WTC11 (cell line): Measurements from ENCODE around the gene LEMD3. TPM values are rescaled to one million over a fixed set of nuclear protein-coding genes. Genes with fewer than 3 reads are reported as not detected.

Experiments
- ATAC-seq: fragments of 200-7000 bp; cut with Tn5 transposase; 2 replicates; pipeline ENCODE4 v1.10.0; 2021; ENCODE audit warnings: mild to moderate bottlenecking, moderate library complexity
- CTCF ChIA-PET: fragments of 300-600 bp; sonication (Branson Sonifier 250); formaldehyde crosslinking; loops from one replicate; lab custom pipeline; 2021; ENCODE audit warnings: antibody characterized with exemption; lab: Charles Lee
- POLR2A ChIA-PET: fragments of 350-600 bp; sonication (Branson Sonifier 250); formaldehyde crosslinking; loops from one replicate; lab custom pipeline; 2021; ENCODE audit warnings: antibody characterized with exemption; lab: Charles Lee
- DNase-seq: peaks from one replicate; pipeline ENCODE4 v3.0.0; 2021; ENCODE audit warnings: low spot score
- H3K27ac Mint-ChIP-seq: 2 replicates; pipeline ENCODE4 v1.8.0; 2021; ENCODE audit warnings: mixed read lengths
- H3K27me3 Mint-ChIP-seq: 2 replicates; pipeline ENCODE4 v1.8.0; 2021; ENCODE audit warnings: low read depth, mild to moderate bottlenecking, moderate library complexity, mixed read lengths
- H3K36me3 Mint-ChIP-seq: 2 replicates; pipeline ENCODE4 v1.8.0; 2021; ENCODE audit warnings: mixed read lengths
- H3K4me1 Mint-ChIP-seq: 2 replicates; pipeline ENCODE4 v1.8.0; 2022; ENCODE audit warnings: mixed read lengths
- H3K4me3 Mint-ChIP-seq: 2 replicates; pipeline ENCODE4 v1.8.0; 2021; ENCODE audit warnings: mild to moderate bottlenecking, moderate library complexity, mixed read lengths
- H3K9me3 Mint-ChIP-seq: 2 replicates; pipeline ENCODE4 v1.8.0; 2021; ENCODE audit warnings: mixed read lengths
- E2F4 ChIP-seq: sonication (generic); formaldehyde crosslinking; IDR thresholded peaks from 2 replicates; pipeline ENCODE4 v1.8.1; 2022; ENCODE audit warnings: low read depth, mild to moderate bottlenecking, moderate library complexity, missing genetic modification reagents, borderline replicate concordance
- ETV6 ChIP-seq: sonication (generic); formaldehyde crosslinking; IDR thresholded peaks from 2 replicates; pipeline ENCODE4 v1.8.1; 2022; ENCODE audit warnings: mild to moderate bottlenecking, missing genetic modification reagents
- GRHL2 ChIP-seq: fragments of 250-450 bp; sonication (Bioruptor Pico); IDR thresholded peaks from 2 replicates; pipeline ENCODE4 v1.8.0; 2022; ENCODE audit warnings: mild to moderate bottlenecking, moderate library complexity; ENCODE audit not compliant: insufficient replicate concordance, severe bottlenecking
- IRF1 ChIP-seq: sonication (generic); formaldehyde crosslinking; IDR thresholded peaks from 2 replicates; pipeline ENCODE4 v1.8.0; 2023; ENCODE audit warnings: missing genetic modification reagents
- MYBL2 ChIP-seq: sonication (generic); formaldehyde crosslinking; IDR thresholded peaks from 2 replicates; pipeline ENCODE4 v1.8.1; 2023; ENCODE audit warnings: mild to moderate bottlenecking, moderate library complexity, missing genetic modification reagents
- SP1 ChIP-seq: sonication (generic); formaldehyde crosslinking; conservative IDR thresholded peaks from 2 replicates; pipeline ENCODE4 v1.8.1; 2022; ENCODE audit warnings: missing genetic modification reagents
- STAT6 ChIP-seq: sonication (generic); formaldehyde crosslinking; conservative IDR thresholded peaks from 2 replicates; pipeline ENCODE4 v1.8.1; 2023; ENCODE audit warnings: mild to moderate bottlenecking, low read depth, missing genetic modification reagents, moderate library complexity
- TP53 ChIP-seq: sonication (generic); formaldehyde crosslinking; IDR thresholded peaks from 2 replicates; pipeline ENCODE4 v1.8.1; 2023; ENCODE audit warnings: mild to moderate bottlenecking, missing genetic modification reagents
- ZNF281 ChIP-seq: sonication (generic); formaldehyde crosslinking; IDR thresholded peaks from 2 replicates; pipeline ENCODE4 v1.8.0; 2023; ENCODE audit warnings: mild to moderate bottlenecking, missing genetic modification reagents
- ZNF512 ChIP-seq: sonication (generic); formaldehyde crosslinking; IDR thresholded peaks from 2 replicates; pipeline ENCODE4 v1.8.1; 2022; ENCODE audit warnings: missing genetic modification reagents, borderline replicate concordance
- total RNA-seq: library from RNA; stranded (reverse); gene quantifications from 3 replicates; pipeline ENCODE4 v1.2.3, GENCODE V29; 2021
- TF ChIP-seq, protein P1 (sequence below): sonication (generic); formaldehyde crosslinking; IDR thresholded peaks from 2 replicates; pipeline ENCODE4 v1.8.1; 2022; ENCODE audit warnings: low read depth, missing genetic modification reagents, borderline replicate concordance
- TF ChIP-seq, protein P2 (sequence below): sonication (generic); formaldehyde crosslinking; IDR thresholded peaks from 2 replicates; pipeline ENCODE4 v1.8.1; 2022; ENCODE audit warnings: mild to moderate bottlenecking, missing genetic modification reagents, moderate library complexity, borderline replicate concordance

Gene LEMD3
- total RNA-seq, 1 experiment from 2014 or later: 31.3 TPM

- no peak for TF ChIP-seq STAT6 (CRISPR knock-in tag)
- TF ChIP-seq E2F4: no peak
- TF ChIP-seq ETV6: no peak
- TF ChIP-seq GRHL2 (CRISPR knock-in tag): no peak
- TF ChIP-seq TP53 (CRISPR knock-in tag): no peak
- TF ChIP-seq IRF1 (CRISPR knock-in tag): no peak
- TF ChIP-seq SP1: no peak
Observed at GRCh38 chr12:65155784-65156183, 13.6 kb upstream of the LEMD3 start (continued).

DNA sequence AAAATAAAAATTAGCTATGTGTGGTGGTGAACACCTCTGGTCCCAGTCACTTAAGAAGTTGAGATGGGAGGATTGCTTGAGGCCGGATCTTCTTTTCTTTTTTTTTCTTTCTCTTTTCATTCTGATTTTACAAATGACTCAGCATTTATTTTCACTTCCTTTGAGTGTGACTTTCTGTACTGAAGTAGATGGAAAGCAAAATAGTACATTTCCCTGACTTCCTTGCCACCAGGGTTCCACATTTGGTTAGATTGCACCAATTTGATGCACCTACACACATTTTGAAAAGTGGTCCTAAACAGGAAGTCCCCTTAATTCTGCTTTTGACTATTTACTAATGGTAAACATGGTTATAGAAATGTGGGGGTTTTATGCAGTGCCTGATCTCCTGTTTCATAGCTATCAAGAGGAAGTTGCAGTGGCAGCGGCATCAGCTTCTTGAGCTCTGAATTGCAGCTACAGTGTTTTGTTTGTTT lies 13.0 kb upstream of the LEMD3 start:
- H3K9me3 Mint-ChIP-seq: no peaks in the 10 kb centered on the region
- no peak for ATAC-seq
- no peaks in the 10 kb centered on the region for H3K36me3 Mint-ChIP-seq
- no peak overlapping the region for H3K27ac Mint-ChIP-seq
- POLR2A ChIA-PET: no interaction called here
- DNase-seq: no peak
- TF ChIP-seq, protein P1, sequence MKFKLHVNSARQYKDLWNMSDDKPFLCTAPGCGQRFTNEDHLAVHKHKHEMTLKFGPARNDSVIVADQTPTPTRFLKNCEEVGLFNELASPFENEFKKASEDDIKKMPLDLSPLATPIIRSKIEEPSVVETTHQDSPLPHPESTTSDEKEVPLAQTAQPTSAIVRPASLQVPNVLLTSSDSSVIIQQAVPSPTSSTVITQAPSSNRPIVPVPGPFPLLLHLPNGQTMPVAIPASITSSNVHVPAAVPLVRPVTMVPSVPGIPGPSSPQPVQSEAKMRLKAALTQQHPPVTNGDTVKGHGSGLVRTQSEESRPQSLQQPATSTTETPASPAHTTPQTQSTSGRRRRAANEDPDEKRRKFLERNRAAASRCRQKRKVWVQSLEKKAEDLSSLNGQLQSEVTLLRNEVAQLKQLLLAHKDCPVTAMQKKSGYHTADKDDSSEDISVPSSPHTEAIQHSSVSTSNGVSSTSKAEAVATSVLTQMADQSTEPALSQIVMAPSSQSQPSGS: no peak
- TF ChIP-seq, protein P2, sequence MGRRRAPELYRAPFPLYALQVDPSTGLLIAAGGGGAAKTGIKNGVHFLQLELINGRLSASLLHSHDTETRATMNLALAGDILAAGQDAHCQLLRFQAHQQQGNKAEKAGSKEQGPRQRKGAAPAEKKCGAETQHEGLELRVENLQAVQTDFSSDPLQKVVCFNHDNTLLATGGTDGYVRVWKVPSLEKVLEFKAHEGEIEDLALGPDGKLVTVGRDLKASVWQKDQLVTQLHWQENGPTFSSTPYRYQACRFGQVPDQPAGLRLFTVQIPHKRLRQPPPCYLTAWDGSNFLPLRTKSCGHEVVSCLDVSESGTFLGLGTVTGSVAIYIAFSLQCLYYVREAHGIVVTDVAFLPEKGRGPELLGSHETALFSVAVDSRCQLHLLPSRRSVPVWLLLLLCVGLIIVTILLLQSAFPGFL: no peak
- TF ChIP-seq ZNF512 (CRISPR knock-in tag): no peak
- no peak for TF ChIP-seq E2F4
- TF ChIP-seq SP1: no peak
- no peak for TF ChIP-seq ZNF281
- TF ChIP-seq MYBL2 (CRISPR knock-in tag): no peak
- CTCF ChIA-PET: interaction anchor here (1.4 to 1.6 kb wide), 2 partner anchors 354 to 360 kb away, joined by 3 read pairs; no protein-coding TSS in a partner anchor
- peaks cover 38% of the 10 kb centered on the region for H3K27me3 Mint-ChIP-seq
- peaks cover 13% of the 10 kb centered on the region for H3K4me1 Mint-ChIP-seq
- no peak overlapping the region for H3K4me3 Mint-ChIP-seq
